CD4-positive, alpha-beta memory T cell (primary cell): ENCODE measurements around the gene CFAP65. TPM values are rescaled to one million over a fixed set of nuclear protein-coding genes. Genes with fewer than 3 reads are reported as not detected.

Experiments
- CTCF ChIA-PET: fragments of 350-600 bp; sonication (Branson Sonifier 250); formaldehyde crosslinking; loops from one replicate; lab custom pipeline; 2021; ENCODE audit warnings: inconsistent platforms; ENCODE audit not compliant: partially characterized antibody; lab: Charles Lee
- POLR2A ChIA-PET: fragments of 350-600 bp; sonication (Branson Sonifier 250); formaldehyde crosslinking; loops from one replicate; lab custom pipeline; 2021; ENCODE audit not compliant: partially characterized antibody; lab: Charles Lee
- DNase-seq, 5 donors: peaks; one replicate each; pipeline versions ENCODE4 v3.0.0 to v3.0.0-alpha.2; 2020 to 2022; ENCODE audit warnings: mixed read lengths in 1 of 5
- H3K27ac ChIP-seq: one replicate; pipeline ENCODE4 v1.7.0; 2013; ENCODE audit warnings: low read depth, low read length
- H3K27me3 ChIP-seq: 2 replicates; pipeline ENCODE4 v1.7.0; 2013; ENCODE audit warnings: mild to moderate bottlenecking, low read length, moderate library complexity; ENCODE audit not compliant: insufficient read depth
- H3K36me3 ChIP-seq: 2 replicates; pipeline ENCODE4 v1.7.0; 2013; ENCODE audit warnings: mild to moderate bottlenecking, low read length, moderate library complexity; ENCODE audit not compliant: insufficient read depth
- H3K4me1 ChIP-seq: 2 replicates; pipeline ENCODE4 v1.7.0; 2013; ENCODE audit warnings: mild to moderate bottlenecking, low read length, moderate library complexity; ENCODE audit not compliant: insufficient read depth
- H3K4me3 ChIP-seq, 2 donors: one replicate each; pipeline ENCODE4 v1.7.0; 2013; ENCODE audit warnings: low read length in 2 of 2, mild to moderate bottlenecking in 1 of 2
- H3K9me3 ChIP-seq, 2 donors: one replicate each; pipeline ENCODE4 v1.7.0; 2013; ENCODE audit warnings: low read length in 2 of 2, control low read depth in 1 of 2; ENCODE audit not compliant: control insufficient read depth in 1 of 2
- H3K27ac Mint-ChIP-seq, 7 donors: one replicate each; pipeline ENCODE4 v1.8.0; 2020 to 2021; ENCODE audit warnings: mixed read lengths in 7 of 7, mild to moderate bottlenecking in 6 of 7, inconsistent platforms in 3 of 7, moderate library complexity in 3 of 7
- H3K27me3 Mint-ChIP-seq, 2 donors: one replicate each; pipeline ENCODE4 v1.8.0; 2020 to 2021; ENCODE audit warnings: mixed read lengths in 2 of 2
- H3K36me3 Mint-ChIP-seq, 2 donors: one replicate each; pipeline ENCODE4 v1.8.0; 2020 to 2021; ENCODE audit warnings: mixed read lengths in 2 of 2, inconsistent platforms in 1 of 2, mild to moderate bottlenecking in 1 of 2
- H3K4me1 Mint-ChIP-seq, 4 donors: one replicate each; pipeline ENCODE4 v1.8.0; 2020 to 2021; ENCODE audit warnings: mixed read lengths in 4 of 4, mild to moderate bottlenecking in 1 of 4
- H3K4me3 Mint-ChIP-seq, 8 donors: one replicate each; pipeline ENCODE4 v1.8.0; 2020 to 2021; ENCODE audit warnings: mixed read lengths in 8 of 8, mild to moderate bottlenecking in 7 of 8, moderate library complexity in 6 of 8, inconsistent platforms in 3 of 8
- H3K9me3 Mint-ChIP-seq, 8 donors: one replicate each; pipeline ENCODE4 v1.8.0; 2020 to 2021; ENCODE audit warnings: mixed read lengths in 8 of 8, mild to moderate bottlenecking in 5 of 8, inconsistent platforms in 3 of 8, moderate library complexity in 1 of 8
- intact Hi-C: fragments of 100-400 bp; cut with micrococcal nuclease; formaldehyde crosslinking; loops from one replicate; pipeline ENCODE4 v1.15.1; 2023
- polyA plus RNA-seq, 2 donors: library from polyadenylated mRNA; unstranded; fragments of 300-500 nt; fragmentation: Illumina TruSeq; gene quantifications; one replicate each; pipeline ENCODE4 v1.2.3, GENCODE V29; 2021
- total RNA-seq, 2 experiments: library from RNA; stranded (reverse); gene quantifications; one replicate each; pipeline ENCODE4 v1.2.3, GENCODE V29; 2021

The CFAP65 gene
- total and polyA plus RNA-seq, 4 experiments from 2014 or later = not detected

DNA sequence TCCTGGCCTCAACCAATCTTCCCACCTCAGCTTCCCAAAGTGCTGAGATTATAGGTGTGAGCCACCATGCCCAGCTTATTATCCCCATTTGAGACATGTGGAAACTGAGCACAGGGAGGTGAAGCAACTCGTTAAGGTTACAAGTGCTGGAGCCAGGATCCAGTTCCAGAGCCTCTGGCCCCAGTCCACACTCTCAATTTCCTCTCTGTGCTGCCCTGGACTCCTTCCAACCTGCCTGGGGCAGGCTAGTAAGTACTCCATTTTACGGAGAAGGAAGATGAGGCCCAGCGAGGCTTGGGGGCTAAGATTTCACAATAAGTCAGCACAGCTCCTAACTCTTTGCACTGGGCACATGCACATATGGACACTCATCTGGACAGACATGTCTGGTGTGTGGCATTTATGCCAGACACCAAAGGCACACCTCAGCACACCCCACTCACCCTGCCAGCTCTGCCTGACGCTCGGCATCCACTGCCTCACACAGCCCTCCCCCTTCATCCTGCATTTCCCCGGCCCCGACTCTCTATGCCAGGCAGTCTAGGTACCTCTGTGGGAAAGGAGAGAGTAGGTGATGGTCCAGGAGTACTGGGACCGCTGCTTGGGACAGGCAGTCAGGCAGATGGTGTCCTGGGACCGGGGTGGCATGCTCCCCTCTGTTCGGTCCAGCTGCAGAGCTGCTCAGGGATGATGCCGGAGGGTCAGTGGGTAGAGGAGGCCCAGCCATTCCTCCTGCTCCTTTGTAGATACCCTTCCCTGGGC lies 20.5 kb downstream of the CFAP65 start:
- no peak for DNase-seq
- POLR2A ChIA-PET = interaction anchor here (1.1 kb wide), 1 partner anchor 9 kb away, joined by 3 read pairs; no protein-coding TSS in a partner anchor
- Mint-ChIP-seq H3K4me3 (no peak overlapping the region), H3K4me1 (no peaks in the 10 kb centered on the region), H3K36me3 (no peaks in the 10 kb centered on the region), H3K9me3 (no peaks in the 10 kb centered on the region), H3K27me3 (peaks cover 7 to 8% of the 10 kb centered on the region in 2 donors), H3K27ac (no peak overlapping the region)
- H3K27ac ChIP-seq = no peak overlapping the region
- CTCF ChIA-PET = interaction anchor here (0.8 to 5.9 kb wide), 2 partner anchors 8 to 17 kb away, joined by 3 to 33 read pairs; no protein-coding TSS in a partner anchor
- no peaks in the 10 kb centered on the region for H3K27me3 ChIP-seq
- no peaks in the 10 kb centered on the region for H3K36me3 ChIP-seq
- intact Hi-C loops = no loop called here
- H3K9me3 ChIP-seq = no peaks in the 10 kb centered on the region
- no peaks in the 10 kb centered on the region for H3K4me1 ChIP-seq
- no peak overlapping the region for H3K4me3 ChIP-seq

- ChIA-PET POLR2A (no interaction called here), CTCF (interaction anchor here (5.9 kb wide), 1 partner anchor 9 kb away, joined by 33 read pairs; no protein-coding TSS in a partner anchor)
- Mint-ChIP-seq H3K4me1 (no peaks in the 10 kb centered on the region), H3K9me3 (no peaks in the 10 kb centered on the region), H3K27me3 (peaks cover 8 to 9% of the 10 kb centered on the region in 2 donors), H3K4me3 (no peak overlapping the region), H3K27ac (no peak overlapping the region), H3K36me3 (no peaks in the 10 kb centered on the region)
- no peak overlapping the region for H3K4me3 ChIP-seq
- H3K36me3 ChIP-seq = no peaks in the 10 kb centered on the region
- no peaks in the 10 kb centered on the region for H3K9me3 ChIP-seq
- no peaks in the 10 kb centered on the region for H3K27me3 ChIP-seq
- H3K27ac ChIP-seq = no peak overlapping the region
- intact Hi-C loops = no loop called here
- no peaks in the 10 kb centered on the region for H3K4me1 ChIP-seq
- DNase-seq = no peak
Measured at GRCh38 chr2:219019436-219019835, 21.9 kb downstream of the CFAP65 start.

GRCh38 chr2:219018726-219019125 lies 22.6 kb downstream of the CFAP65 start:
- Mint-ChIP-seq H3K27me3 (peaks cover 8 to 9% of the 10 kb centered on the region in 2 donors), H3K4me1 (no peaks in the 10 kb centered on the region), H3K9me3 (no peaks in the 10 kb centered on the region), H3K4me3 (no peak overlapping the region), H3K36me3 (no peaks in the 10 kb centered on the region), H3K27ac (no peak overlapping the region)
- Histone ChIP-seq H3K27me3 (no peaks in the 10 kb centered on the region), H3K4me3 (no peak overlapping the region), H3K4me1 (no peaks in the 10 kb centered on the region), H3K27ac (no peak overlapping the region), H3K9me3 (no peaks in the 10 kb centered on the region), H3K36me3 (no peaks in the 10 kb centered on the region)
- intact Hi-C loops = no loop called here
- ChIA-PET POLR2A (no interaction called here), CTCF (interaction anchor here (5.9 kb wide), 1 partner anchor 10 kb away, joined by 33 read pairs; no protein-coding TSS in a partner anchor)
- DNase-seq = no peak

- Mint-ChIP-seq H3K27me3 (peaks cover 8 to 9% of the 10 kb centered on the region in 2 donors), H3K27ac (no peak overlapping the region), H3K4me1 (no peaks in the 10 kb centered on the region), H3K4me3 (no peak overlapping the region), H3K9me3 (no peaks in the 10 kb centered on the region), H3K36me3 (no peaks in the 10 kb centered on the region)
- DNase-seq = no peak
- intact Hi-C loops = no loop called here
- no peaks in the 10 kb centered on the region for H3K4me1 ChIP-seq
- no peak overlapping the region for H3K27ac ChIP-seq
- ChIA-PET POLR2A (no interaction called here), CTCF (interaction anchor here (2.8 to 5.9 kb wide), 2 partner anchors 10 to 22 kb away, joined by 8 to 33 read pairs; no protein-coding TSS in a partner anchor)
- H3K36me3 ChIP-seq = no peaks in the 10 kb centered on the region
- no peaks in the 10 kb centered on the region for H3K9me3 ChIP-seq
- H3K27me3 ChIP-seq = no peaks in the 10 kb centered on the region
- no peak overlapping the region for H3K4me3 ChIP-seq
Measured at GRCh38 chr2:219018286-219018685, 23.0 kb downstream of the CFAP65 start.

- Mint-ChIP-seq H3K27ac (no peak overlapping the region), H3K27me3 (peaks cover 5 to 16% of the 10 kb centered on the region in 2 donors), H3K4me3 (no peak overlapping the region), H3K9me3 (no peaks in the 10 kb centered on the region), H3K36me3 (no peaks in the 10 kb centered on the region), H3K4me1 (no peaks in the 10 kb centered on the region)
- Histone ChIP-seq H3K9me3 (no peaks in the 10 kb centered on the region), H3K27ac (no peak overlapping the region), H3K27me3 (no peaks in the 10 kb centered on the region), H3K4me3 (no peak overlapping the region), H3K4me1 (no peaks in the 10 kb centered on the region), H3K36me3 (no peaks in the 10 kb centered on the region)
- ChIA-PET POLR2A (no interaction called here), CTCF (interaction anchor here (2.8 to 5.9 kb wide), 2 partner anchors 11 to 21 kb away, joined by 8 to 33 read pairs; no protein-coding TSS in a partner anchor)
- intact Hi-C loops = no loop called here
- no peak for DNase-seq
Measured at GRCh38 chr2:219017201-219017931, 23.9 kb downstream of the CFAP65 start.

- no peak overlapping the region for H3K27ac ChIP-seq
- no peaks in the 10 kb centered on the region for H3K4me1 Mint-ChIP-seq
- no peaks in the 10 kb centered on the region for H3K9me3 ChIP-seq
- H3K27ac Mint-ChIP-seq = no peak overlapping the region
- H3K27me3 Mint-ChIP-seq = peaks cover 5 to 18% of the 10 kb centered on the region in 2 donors
- intact Hi-C loops = no loop called here
- H3K4me3 Mint-ChIP-seq = no peak overlapping the region
- no peak overlapping the region for H3K4me3 ChIP-seq
- no peaks in the 10 kb centered on the region for H3K36me3 Mint-ChIP-seq
- CTCF ChIA-PET = interaction anchor here (2.8 to 5.9 kb wide), 2 partner anchors 12 to 21 kb away, joined by 8 to 33 read pairs; no protein-coding TSS in a partner anchor
- peaks cover 0 to 2% (median 0%) of the 10 kb centered on the region in 8 donors for H3K9me3 Mint-ChIP-seq
- POLR2A ChIA-PET = no interaction called here
- H3K36me3 ChIP-seq = no peaks in the 10 kb centered on the region
- H3K27me3 ChIP-seq = no peaks in the 10 kb centered on the region
- DNase-seq = no peak
- no peaks in the 10 kb centered on the region for H3K4me1 ChIP-seq
Measured at GRCh38 chr2:219016721-219017120, 24.6 kb downstream of the CFAP65 start.

- Histone ChIP-seq H3K4me1 (no peaks in the 10 kb centered on the region), H3K4me3 (no peak overlapping the region), H3K9me3 (no peaks in the 10 kb centered on the region), H3K36me3 (no peaks in the 10 kb centered on the region), H3K27me3 (no peaks in the 10 kb centered on the region), H3K27ac (no peak overlapping the region)
- H3K27me3 Mint-ChIP-seq = peaks cover 11 to 22% of the 10 kb centered on the region in 2 donors
- intact Hi-C loops = loop anchor here (1.0 kb wide), 1 partner anchor 144 kb away; no protein-coding TSS in a partner anchor
- no peaks in the 10 kb centered on the region for H3K4me1 Mint-ChIP-seq
- no peak overlapping the region for H3K4me3 Mint-ChIP-seq
- H3K27ac Mint-ChIP-seq = no peak overlapping the region
- H3K9me3 Mint-ChIP-seq = peaks cover 0 to 4% (median 0%) of the 10 kb centered on the region in 8 donors
- DNase-seq = no peak
- POLR2A ChIA-PET = no interaction called here
- CTCF ChIA-PET = interaction anchor here (0.7 to 1.5 kb wide), 7 partner anchors 19 to 409 kb away, joined by 3 to 9 read pairs (median 5); no protein-coding TSS in a partner anchor
- H3K36me3 Mint-ChIP-seq = no peaks in the 10 kb centered on the region
Measured at GRCh38 chr2:219010873-219011272, 30.4 kb downstream of the CFAP65 start.
